ENCODE data around the gene TSPAN14. TPM values are rescaled to one million over a fixed set of nuclear protein-coding genes. Genes with fewer than 3 reads are reported as not detected.

Gene TSPAN14, protein sequence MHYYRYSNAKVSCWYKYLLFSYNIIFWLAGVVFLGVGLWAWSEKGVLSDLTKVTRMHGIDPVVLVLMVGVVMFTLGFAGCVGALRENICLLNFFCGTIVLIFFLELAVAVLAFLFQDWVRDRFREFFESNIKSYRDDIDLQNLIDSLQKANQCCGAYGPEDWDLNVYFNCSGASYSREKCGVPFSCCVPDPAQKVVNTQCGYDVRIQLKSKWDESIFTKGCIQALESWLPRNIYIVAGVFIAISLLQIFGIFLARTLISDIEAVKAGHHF
- 10 to 100 TPM; 43.9 to 45.5 TPM for total RNA-seq

DNA sequence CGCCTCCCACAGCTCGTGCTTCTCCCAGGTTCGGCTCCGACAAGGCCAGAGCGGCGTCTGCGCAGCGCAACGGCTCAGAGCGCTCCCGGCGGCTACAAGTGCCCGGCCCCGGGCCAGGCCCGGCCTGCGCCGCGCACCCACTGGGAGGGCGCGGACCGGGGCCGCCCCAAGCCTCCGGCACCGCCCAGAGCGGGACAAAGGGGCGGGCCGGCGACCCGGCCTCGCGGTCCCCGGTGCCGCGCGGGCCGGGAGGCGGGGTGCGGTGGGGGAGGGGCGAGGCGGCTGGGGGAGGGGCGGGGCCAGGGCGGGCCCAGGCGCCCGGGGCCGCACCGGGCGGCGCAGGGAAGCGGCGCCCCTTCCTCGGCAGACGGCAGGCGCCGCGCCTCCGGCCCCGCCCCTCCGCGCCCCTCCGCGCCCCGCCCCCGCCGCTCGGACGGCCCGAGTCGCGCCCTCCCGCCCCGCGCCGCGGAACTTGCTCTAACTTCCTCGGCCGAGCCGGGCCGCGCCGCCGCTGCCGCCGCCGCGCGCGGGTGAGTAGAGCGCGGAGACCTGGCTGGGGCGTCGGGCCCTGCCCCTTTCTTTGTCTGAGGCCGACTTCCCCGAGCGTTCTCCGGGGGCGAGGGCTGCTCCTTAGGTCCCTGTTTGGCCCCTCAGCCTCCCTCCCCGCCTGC is at the start of gene TSPAN14:
TSS of gene TSPAN14 (plus strand) at position 469 of the 671 bp plus-strand sequence. CDS start 34,924 bp downstream, outside the sequence.
- peak within 1 kb of the TSS; percentile 95 for H3K27ac Mint-ChIP-seq
- POLR2A ChIA-PET: interaction anchor here (0.8 to 3.7 kb wide), 8 partner anchors 10 to 58 kb away, joined by 3 to 14 read pairs (median 6); no protein-coding TSS in a partner anchor
- no peaks in the 10 kb centered on the region for H3K9me3 Mint-ChIP-seq
- H3K27me3 Mint-ChIP-seq: no peaks in the 10 kb centered on the region
- peaks cover 39% of the 10 kb centered on the region for H3K4me1 Mint-ChIP-seq (ENCODE audit: low read depth)
- H3K4me3 Mint-ChIP-seq: peak within 1 kb of the TSS; percentile 86
- TF ChIP-seq, protein P1, sequence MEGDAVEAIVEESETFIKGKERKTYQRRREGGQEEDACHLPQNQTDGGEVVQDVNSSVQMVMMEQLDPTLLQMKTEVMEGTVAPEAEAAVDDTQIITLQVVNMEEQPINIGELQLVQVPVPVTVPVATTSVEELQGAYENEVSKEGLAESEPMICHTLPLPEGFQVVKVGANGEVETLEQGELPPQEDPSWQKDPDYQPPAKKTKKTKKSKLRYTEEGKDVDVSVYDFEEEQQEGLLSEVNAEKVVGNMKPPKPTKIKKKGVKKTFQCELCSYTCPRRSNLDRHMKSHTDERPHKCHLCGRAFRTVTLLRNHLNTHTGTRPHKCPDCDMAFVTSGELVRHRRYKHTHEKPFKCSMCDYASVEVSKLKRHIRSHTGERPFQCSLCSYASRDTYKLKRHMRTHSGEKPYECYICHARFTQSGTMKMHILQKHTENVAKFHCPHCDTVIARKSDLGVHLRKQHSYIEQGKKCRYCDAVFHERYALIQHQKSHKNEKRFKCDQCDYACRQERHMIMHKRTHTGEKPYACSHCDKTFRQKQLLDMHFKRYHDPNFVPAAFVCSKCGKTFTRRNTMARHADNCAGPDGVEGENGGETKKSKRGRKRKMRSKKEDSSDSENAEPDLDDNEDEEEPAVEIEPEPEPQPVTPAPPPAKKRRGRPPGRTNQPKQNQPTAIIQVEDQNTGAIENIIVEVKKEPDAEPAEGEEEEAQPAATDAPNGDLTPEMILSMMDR (IDR thresholded peaks at IDR 0.05): no peak
- CTCF ChIA-PET: interaction anchor here (0.8 to 37.8 kb wide), 4 partner anchors 10 to 53 kb away, joined by 3 to 1114 read pairs (median 10); no protein-coding TSS in a partner anchor
- DNase-seq (peak; percentile 77), ATAC-seq (peak; percentile 76)
- peaks cover 21% of the 10 kb centered on the region for H3K36me3 Mint-ChIP-seq (ENCODE audit: low read depth)
- intact Hi-C loops (cut with micrococcal nuclease): loop anchor here (2.0 kb wide), 1 partner anchor 45 kb away; no protein-coding TSS in a partner anchor

GRCh38 chr10:80405035-80405434 is 49.1 kb upstream of the TSPAN14 start:
- TF ChIP-seq, protein P1 (IDR thresholded peaks at IDR 0.05): no peak
- Mint-ChIP-seq H3K27me3 (peaks cover 3% of the 10 kb centered on the region), H3K9me3 (no peaks in the 10 kb centered on the region), H3K36me3 (ENCODE audit: low read depth) (no peaks in the 10 kb centered on the region), H3K4me1 (ENCODE audit: low read depth) (peaks cover 9% of the 10 kb centered on the region), H3K4me3 (no peak overlapping the region), H3K27ac (no peak overlapping the region)
- DNase-seq (no peak), ATAC-seq (no peak)
- ChIA-PET CTCF (interaction anchor here (0.9 to 4.1 kb wide), 8 partner anchors 8 to 240 kb away, joined by 3 to 34 read pairs (median 5); no protein-coding TSS in a partner anchor), POLR2A (no interaction called here)
- intact Hi-C loops (cut with micrococcal nuclease): no loop called here

DNA sequence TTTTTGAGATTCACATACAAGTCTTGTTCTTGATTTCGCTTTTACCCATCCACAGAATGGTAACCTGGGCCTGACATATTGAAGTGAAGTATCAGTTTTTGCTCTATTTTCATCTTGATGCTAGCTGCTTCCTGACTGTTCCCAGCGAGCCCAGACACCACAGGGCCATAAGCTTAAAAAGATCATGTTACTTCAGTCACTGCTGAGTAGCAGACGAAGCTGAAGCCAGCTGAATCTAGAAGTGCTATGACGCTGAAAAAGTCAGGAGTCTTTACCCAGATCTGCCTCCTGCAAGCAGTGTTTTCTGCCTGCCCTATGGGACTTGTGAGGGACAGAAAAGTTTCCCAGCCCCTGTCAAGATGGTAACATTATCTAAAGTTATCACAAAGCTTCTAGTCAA is 48.5 kb upstream of the TSPAN14 start:
- DNase-seq (no peak), ATAC-seq (no peak)
- intact Hi-C loops (cut with micrococcal nuclease): no loop called here
- ChIA-PET CTCF (interaction anchor here (0.9 to 4.1 kb wide), 8 partner anchors 9 to 241 kb away, joined by 3 to 34 read pairs (median 5); no protein-coding TSS in a partner anchor), POLR2A (interaction anchor here (0.8 kb wide), 1 partner anchor 107 kb away, joined by 3 read pairs; no protein-coding TSS in a partner anchor)
- Mint-ChIP-seq H3K27ac (no peak overlapping the region), H3K4me3 (no peak overlapping the region), H3K9me3 (no peaks in the 10 kb centered on the region), H3K4me1 (ENCODE audit: low read depth) (peaks cover 11% of the 10 kb centered on the region), H3K36me3 (ENCODE audit: low read depth) (no peaks in the 10 kb centered on the region), H3K27me3 (peaks cover 3% of the 10 kb centered on the region)
- TF ChIP-seq, protein P1 (IDR thresholded peaks at IDR 0.05): no peak

- CTCF ChIA-PET: interaction anchor here (0.9 to 4.1 kb wide), 8 partner anchors 9 to 242 kb away, joined by 3 to 34 read pairs (median 5); no protein-coding TSS in a partner anchor
- Mint-ChIP-seq H3K36me3 (ENCODE audit: low read depth) (no peaks in the 10 kb centered on the region), H3K4me1 (ENCODE audit: low read depth) (peaks cover 16% of the 10 kb centered on the region), H3K9me3 (no peaks in the 10 kb centered on the region), H3K27me3 (peaks cover 3% of the 10 kb centered on the region), H3K27ac (no peak overlapping the region), H3K4me3 (no peak overlapping the region)
- POLR2A ChIA-PET: interaction anchor here (0.8 kb wide), 1 partner anchor 106 kb away, joined by 3 read pairs; no protein-coding TSS in a partner anchor
- intact Hi-C loops (cut with micrococcal nuclease): no loop called here
- no peak for DNase-seq
- TF ChIP-seq, protein P1 (IDR thresholded peaks at IDR 0.05): no peak
- ATAC-seq: no peak
Measured at GRCh38 chr10:80406204-80406603, 47.9 kb upstream of the TSPAN14 start.
